ENCODE data around the gene FERMT2. TPM values are rescaled to one million over a fixed set of nuclear protein-coding genes. Genes with fewer than 3 reads are reported as not detected.
A peak's percentile ranks its signal among the peaks of the same experiment; 100 is the strongest.

The FERMT2 gene
- total RNA-seq, 1 experiment from 2014 or later, result 33.3 TPM

DNA sequence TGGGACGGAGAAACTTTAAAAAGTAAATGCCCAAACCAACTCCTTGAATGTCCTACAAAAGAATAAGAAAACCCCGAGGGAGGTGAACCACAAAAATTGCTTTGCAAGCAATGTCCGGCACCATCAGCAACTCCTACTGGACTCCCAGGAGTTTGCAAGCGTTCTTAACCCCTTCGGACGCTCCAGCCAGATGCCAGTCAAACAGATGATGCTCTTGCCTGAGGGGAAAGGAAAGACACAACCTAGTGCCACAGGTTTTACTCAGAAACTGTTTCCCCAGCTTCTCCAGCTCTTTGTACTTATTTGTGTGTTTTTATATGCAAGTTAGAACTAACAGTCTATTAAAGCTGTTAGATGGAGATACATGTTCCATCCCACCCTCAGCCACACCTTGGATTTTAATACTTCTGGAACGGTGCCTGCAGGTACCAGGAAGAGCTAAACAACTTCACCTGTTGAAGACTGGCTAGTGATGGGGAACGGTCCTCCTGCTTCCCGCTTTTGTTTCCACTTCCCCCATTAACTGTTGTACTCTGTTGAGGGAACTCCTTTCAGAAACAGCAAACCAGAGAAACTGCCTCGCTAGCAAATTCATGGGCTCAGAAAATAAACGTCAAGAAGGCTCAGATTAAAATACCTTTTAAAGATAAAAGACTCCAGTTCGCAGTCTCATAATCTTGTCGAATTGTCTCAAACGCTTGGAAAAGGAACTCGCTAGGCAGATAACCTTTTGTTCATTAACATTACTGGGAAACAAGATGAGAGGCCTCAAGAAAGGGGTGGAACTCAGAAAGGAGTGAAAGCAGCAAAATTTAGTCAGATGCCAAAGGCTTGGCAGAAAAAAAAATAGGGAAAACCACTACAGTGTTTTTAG, 1.1 kb upstream of the FERMT2 start:
- BruUV-seq (replicated peaks), result TSS peak; percentile 87
- POLR2A ChIA-PET, result no interaction called here
- H3K4me1 ChIP-seq (ENCODE audit: control insufficient read depth, insufficient read depth, low read length), result peaks cover 8% of the 10 kb centered on the region
- TF ChIP-seq, protein P1, sequence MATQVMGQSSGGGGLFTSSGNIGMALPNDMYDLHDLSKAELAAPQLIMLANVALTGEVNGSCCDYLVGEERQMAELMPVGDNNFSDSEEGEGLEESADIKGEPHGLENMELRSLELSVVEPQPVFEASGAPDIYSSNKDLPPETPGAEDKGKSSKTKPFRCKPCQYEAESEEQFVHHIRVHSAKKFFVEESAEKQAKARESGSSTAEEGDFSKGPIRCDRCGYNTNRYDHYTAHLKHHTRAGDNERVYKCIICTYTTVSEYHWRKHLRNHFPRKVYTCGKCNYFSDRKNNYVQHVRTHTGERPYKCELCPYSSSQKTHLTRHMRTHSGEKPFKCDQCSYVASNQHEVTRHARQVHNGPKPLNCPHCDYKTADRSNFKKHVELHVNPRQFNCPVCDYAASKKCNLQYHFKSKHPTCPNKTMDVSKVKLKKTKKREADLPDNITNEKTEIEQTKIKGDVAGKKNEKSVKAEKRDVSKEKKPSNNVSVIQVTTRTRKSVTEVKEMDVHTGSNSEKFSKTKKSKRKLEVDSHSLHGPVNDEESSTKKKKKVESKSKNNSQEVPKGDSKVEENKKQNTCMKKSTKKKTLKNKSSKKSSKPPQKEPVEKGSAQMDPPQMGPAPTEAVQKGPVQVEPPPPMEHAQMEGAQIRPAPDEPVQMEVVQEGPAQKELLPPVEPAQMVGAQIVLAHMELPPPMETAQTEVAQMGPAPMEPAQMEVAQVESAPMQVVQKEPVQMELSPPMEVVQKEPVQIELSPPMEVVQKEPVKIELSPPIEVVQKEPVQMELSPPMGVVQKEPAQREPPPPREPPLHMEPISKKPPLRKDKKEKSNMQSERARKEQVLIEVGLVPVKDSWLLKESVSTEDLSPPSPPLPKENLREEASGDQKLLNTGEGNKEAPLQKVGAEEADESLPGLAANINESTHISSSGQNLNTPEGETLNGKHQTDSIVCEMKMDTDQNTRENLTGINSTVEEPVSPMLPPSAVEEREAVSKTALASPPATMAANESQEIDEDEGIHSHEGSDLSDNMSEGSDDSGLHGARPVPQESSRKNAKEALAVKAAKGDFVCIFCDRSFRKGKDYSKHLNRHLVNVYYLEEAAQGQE (IDR thresholded peaks at IDR 0.05; ENCODE audit: insufficient read depth in 1 of 2, low read depth in 2 of 2, low read length in 1 of 2), result no peak
- TF ChIP-seq, protein P2, sequence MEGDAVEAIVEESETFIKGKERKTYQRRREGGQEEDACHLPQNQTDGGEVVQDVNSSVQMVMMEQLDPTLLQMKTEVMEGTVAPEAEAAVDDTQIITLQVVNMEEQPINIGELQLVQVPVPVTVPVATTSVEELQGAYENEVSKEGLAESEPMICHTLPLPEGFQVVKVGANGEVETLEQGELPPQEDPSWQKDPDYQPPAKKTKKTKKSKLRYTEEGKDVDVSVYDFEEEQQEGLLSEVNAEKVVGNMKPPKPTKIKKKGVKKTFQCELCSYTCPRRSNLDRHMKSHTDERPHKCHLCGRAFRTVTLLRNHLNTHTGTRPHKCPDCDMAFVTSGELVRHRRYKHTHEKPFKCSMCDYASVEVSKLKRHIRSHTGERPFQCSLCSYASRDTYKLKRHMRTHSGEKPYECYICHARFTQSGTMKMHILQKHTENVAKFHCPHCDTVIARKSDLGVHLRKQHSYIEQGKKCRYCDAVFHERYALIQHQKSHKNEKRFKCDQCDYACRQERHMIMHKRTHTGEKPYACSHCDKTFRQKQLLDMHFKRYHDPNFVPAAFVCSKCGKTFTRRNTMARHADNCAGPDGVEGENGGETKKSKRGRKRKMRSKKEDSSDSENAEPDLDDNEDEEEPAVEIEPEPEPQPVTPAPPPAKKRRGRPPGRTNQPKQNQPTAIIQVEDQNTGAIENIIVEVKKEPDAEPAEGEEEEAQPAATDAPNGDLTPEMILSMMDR (IDR thresholded peaks at IDR 0.05), result peak; percentile 58
- intact Hi-C loops (cut with micrococcal nuclease; ENCODE audit: unreplicated experiment) (no loop called here), in situ Hi-C loops (cut with HindIII; ENCODE audit: low pct_unique_long_range_greater_than_20kb, low sequenced_read_pairs) (no loop called here)
- no peaks in the 10 kb centered on the region for H3K27me3 ChIP-seq (ENCODE audit: control insufficient read depth, insufficient read depth, low read length)
- DNase-seq (ENCODE audit: low read depth, low spot score), result peak; percentile 55
- peak; percentile 74 for ATAC-seq
- H3K4me3 ChIP-seq (ENCODE audit: low read depth in 2 of 2, low read length in 2 of 2), result peak overlapping the region; percentile 67 to 79
- CTCF ChIA-PET, result interaction anchor here (0.6 kb wide), 1 partner anchor 121 kb away, joined by 5 read pairs; no protein-coding TSS in a partner anchor
- peak overlapping the region; percentile 81 for H3K27ac ChIP-seq (ENCODE audit: low read length)
- no peaks in the 10 kb centered on the region for H3K9me3 ChIP-seq (ENCODE audit: control insufficient read depth, insufficient read depth, low read depth, low read length)
- H3K36me3 ChIP-seq (ENCODE audit: control insufficient read depth, insufficient read depth, low read length), result no peaks in the 10 kb centered on the region

DNA sequence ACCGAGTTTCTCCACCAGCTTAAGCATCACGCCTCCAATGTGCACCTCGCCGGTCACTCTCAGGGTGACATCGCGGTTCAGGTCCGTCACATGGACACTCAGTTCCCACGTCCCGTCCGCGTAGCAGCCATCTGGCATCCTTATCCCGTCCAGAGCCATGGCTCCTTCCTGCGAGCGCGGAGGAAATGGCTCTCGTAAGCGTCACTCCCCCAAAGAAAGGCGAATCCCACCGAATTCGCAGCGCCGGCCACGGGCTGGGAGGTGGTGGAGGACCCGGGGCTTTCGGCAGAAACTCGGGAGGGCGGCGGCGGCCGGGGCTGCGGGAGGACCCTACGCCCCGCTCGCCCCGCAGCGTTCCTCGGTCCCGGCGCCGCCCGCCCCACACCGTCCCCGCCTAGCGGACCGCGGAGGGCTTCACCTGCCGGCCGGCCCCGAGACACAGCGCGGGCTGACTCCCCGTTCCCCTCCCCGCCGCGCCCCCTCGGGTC, 396 bp downstream of the FERMT2 start:
- no TSS peak for BruUV-seq (replicated peaks)
- H3K27ac ChIP-seq (ENCODE audit: low read length), result peak overlapping the region; percentile 71
- TF ChIP-seq TCF7L2 (IDR thresholded peaks at IDR 0.05; ENCODE audit: low read depth, low read length), result no peak
- TF ChIP-seq, protein P1 (IDR thresholded peaks at IDR 0.05; ENCODE audit: insufficient read depth in 1 of 2, low read depth in 2 of 2, low read length in 1 of 2), result no peak
- TF ChIP-seq POLR2AphosphoS5 (IDR thresholded peaks at IDR 0.05; ENCODE audit: low read depth, low read length), result no peak
- TF ChIP-seq, protein P2 (IDR thresholded peaks at IDR 0.05), result no peak
- TF ChIP-seq SIN3A (IDR thresholded peaks at IDR 0.05; ENCODE audit: borderline replicate concordance, insufficient read depth, low read depth, low read length), result no peak; the same call in 1 of the 2 replicates
- no peaks in the 10 kb centered on the region for H3K27me3 ChIP-seq (ENCODE audit: control insufficient read depth, insufficient read depth, low read length)
- DNase-seq (ENCODE audit: low read depth, low spot score) (no peak), ATAC-seq (peak; percentile 67)
- H3K4me3 ChIP-seq (ENCODE audit: low read depth in 2 of 2, low read length in 2 of 2), result peak overlapping the region; percentile 74 to 93
- in situ Hi-C loops (cut with HindIII; ENCODE audit: low pct_unique_long_range_greater_than_20kb, low sequenced_read_pairs), result no loop called here
- no peaks in the 10 kb centered on the region for H3K9me3 ChIP-seq (ENCODE audit: control insufficient read depth, insufficient read depth, low read depth, low read length)
- CTCF ChIA-PET, result no interaction called here
- peaks cover 8% of the 10 kb centered on the region for H3K4me1 ChIP-seq (ENCODE audit: control insufficient read depth, insufficient read depth, low read length)
- intact Hi-C loops (cut with micrococcal nuclease; ENCODE audit: unreplicated experiment), result no loop called here
- POLR2A ChIA-PET, result no interaction called here
- H3K36me3 ChIP-seq (ENCODE audit: control insufficient read depth, insufficient read depth, low read length), result no peaks in the 10 kb centered on the region
